ENCODE data around the gene KCND3.

Gene KCND3

GRCh38 chr1:111967067-111967690 lies 22.3 kb downstream of the KCND3 start:
- CTCF ChIA-PET: no interaction called here
- POLR2A ChIA-PET: no interaction called here

More at GRCh38 chr1:111967067-111967690, 22.3 kb downstream of the KCND3 start:
- Histone ChIP-seq H3K9me3 (ENCODE audit: control insufficient read depth, insufficient read depth, low read depth, low read length) (no peaks in the 10 kb centered on the region), H3K4me1 (ENCODE audit: control insufficient read depth, insufficient read depth, low read length) (no peaks in the 10 kb centered on the region), H3K36me3 (ENCODE audit: control insufficient read depth in 2 of 2, insufficient read depth in 1 of 2, low read length in 2 of 2) (no peaks in the 10 kb centered on the region), H3K4me3 (ENCODE audit: low read depth, low read length) (no peak overlapping the region), H3K27ac (ENCODE audit: extremely low read depth, low read depth, low read length) (no peak overlapping the region)
- TF ChIP-seq ZNF174 (tag by site-specific recombination; IDR thresholded peaks at IDR 0.05): no peak
- TF ChIP-seq ZNF544 (tag by site-specific recombination; IDR thresholded peaks at IDR 0.05): no peak
- TF ChIP-seq ZNF747 (tag by site-specific recombination; IDR thresholded peaks at IDR 0.05): no peak
- no peak for TF ChIP-seq ZNF350 (tag by site-specific recombination; IDR thresholded peaks at IDR 0.05)
- no peak for TF ChIP-seq ZNF785 (tag by site-specific recombination; IDR thresholded peaks at IDR 0.05)
- TF ChIP-seq ZNF514 (tag by site-specific recombination; IDR thresholded peaks at IDR 0.05): no peak
- TF ChIP-seq ZNF398 (tag by site-specific recombination; IDR thresholded peaks at IDR 0.05): no peak
- no peak for TF ChIP-seq PRDM2 (tag by site-specific recombination; IDR thresholded peaks at IDR 0.05; ENCODE audit: borderline replicate concordance)
- no peak for TF ChIP-seq MZF1 (tag by site-specific recombination; IDR thresholded peaks at IDR 0.05; ENCODE audit: borderline replicate concordance)
- no peak for TF ChIP-seq ZNF16 (tag by site-specific recombination; IDR thresholded peaks at IDR 0.05; ENCODE audit: low read depth)
- no peak for TF ChIP-seq REPIN1 (tag by site-specific recombination; IDR thresholded peaks at IDR 0.05; ENCODE audit: low read depth)
- no peak for TF ChIP-seq KLF17 (tag by site-specific recombination; IDR thresholded peaks at IDR 0.05)
- no peak for TF ChIP-seq ZNF169 (tag by site-specific recombination; IDR thresholded peaks at IDR 0.05)
- TF ChIP-seq ZNF146 (tag by site-specific recombination; IDR thresholded peaks at IDR 0.05): no peak
- TF ChIP-seq HOXD13 (CRISPR knock-in tag; IDR thresholded peaks at IDR 0.05; ENCODE audit: borderline replicate concordance): no peak
- no peak for TF ChIP-seq SP3 (tag by site-specific recombination; IDR thresholded peaks at IDR 0.05)
- no peak for TF ChIP-seq EGR2 (tag by site-specific recombination; IDR thresholded peaks at IDR 0.05; ENCODE audit: low read depth)
- no peak for TF ChIP-seq RBAK (tag by site-specific recombination; IDR thresholded peaks at IDR 0.05)
- TF ChIP-seq ZNF548 (tag by site-specific recombination; IDR thresholded peaks at IDR 0.05): no peak
- TF ChIP-seq ZNF248 (tag by site-specific recombination; IDR thresholded peaks at IDR 0.05): no peak
